Colonic mucosa (tissue), 4 donors: ENCODE measurements around the gene GABRG3. TPM values are rescaled to one million over a fixed set of nuclear protein-coding genes. Genes with fewer than 3 reads are reported as not detected.

ENCODE experiments used
- DNase-seq: peaks from one replicate; pipeline ENCODE4 v3.0.0-alpha.2; 2020
- H3K27ac ChIP-seq: fragments of 200-600 bp; one replicate; pipeline ENCODE4 v1.8.0; 2021
- H3K27me3 ChIP-seq: fragments of 200-600 bp; one replicate; pipeline ENCODE4 v1.8.0; 2021
- H3K36me3 ChIP-seq: fragments of 200-600 bp; one replicate; pipeline ENCODE4 v1.8.0; 2021
- H3K4me1 ChIP-seq: fragments of 200-600 bp; one replicate; pipeline ENCODE4 v1.8.0; 2021; ENCODE audit warnings: mild to moderate bottlenecking
- H3K4me3 ChIP-seq: fragments of 200-600 bp; one replicate; pipeline ENCODE4 v1.8.0; 2021
- H3K9ac ChIP-seq, 2 donors: one replicate each; pipeline ENCODE4 v1.7.0; 2013; ENCODE audit warnings: control low read depth in 2 of 2, low read depth in 2 of 2, low read length in 2 of 2
- H3K9me3 ChIP-seq: fragments of 200-600 bp; one replicate; pipeline ENCODE4 v1.8.0; 2021
- CTCF ChIP-seq: fragments of 200-600 bp; IDR thresholded peaks from one replicate; pipeline ENCODE4 v1.8.0; 2022; ENCODE audit warnings: antibody characterized with exemption, mild to moderate bottlenecking
- intact Hi-C: fragments of 100-400 bp; cut with DNase I; formaldehyde crosslinking; loops from one replicate; pipeline ENCODE4 v1.14.1; 2022
- total RNA-seq, 2 donors: library from RNA; stranded (reverse); fragmentation: NEBNext Ultra II Directional in 1 of 2; extraction: Animal tissue kit (Norgen Biotek cat#: 25700) in 1 of 2; gene quantifications; one replicate each; pipeline ENCODE4 v1.2.1, GENCODE V29; 2021
- donor health status: healthy.
- donor health status: DM: no; HTN: no; CAD: no.
- donor health status: DM: no; HTN: no; CAD: no.

The GABRG3 gene
- total RNA-seq, 2 donors from 2014 or later, result not detected

- DNase-seq, result no peak
- Histone ChIP-seq H3K9me3 (no peaks in the 10 kb centered on the region), H3K36me3 (no peaks in the 10 kb centered on the region), H3K27me3 (no peaks in the 10 kb centered on the region), H3K4me3 (no peak overlapping the region), H3K4me1 (no peaks in the 10 kb centered on the region), H3K27ac (no peak overlapping the region), H3K9ac (no peak overlapping the region)
- no peak for TF ChIP-seq CTCF
- intact Hi-C loops, result no loop called here
These were observed 283.8 kb downstream of the GABRG3 start for GRCh38 chr15:27254801-27255200.

GRCh38 chr15:27256446-27256845, 285.5 kb downstream of the GABRG3 start:
- H3K4me1 ChIP-seq, result no peaks in the 10 kb centered on the region
- no peak overlapping the region for H3K9ac ChIP-seq
- intact Hi-C loops, result no loop called here
- no peak overlapping the region for H3K27ac ChIP-seq
- H3K36me3 ChIP-seq, result no peaks in the 10 kb centered on the region
- DNase-seq, result no peak
- H3K9me3 ChIP-seq, result no peaks in the 10 kb centered on the region
- no peak overlapping the region for H3K4me3 ChIP-seq
- no peak for TF ChIP-seq CTCF
- no peaks in the 10 kb centered on the region for H3K27me3 ChIP-seq

GRCh38 chr15:27258287-27258686, 287.3 kb downstream of the GABRG3 start:
- no peaks in the 10 kb centered on the region for H3K4me1 ChIP-seq
- TF ChIP-seq CTCF, result no peak
- H3K36me3 ChIP-seq, result no peaks in the 10 kb centered on the region
- no peaks in the 10 kb centered on the region for H3K27me3 ChIP-seq
- no peaks in the 10 kb centered on the region for H3K9me3 ChIP-seq
- intact Hi-C loops, result no loop called here
- H3K4me3 ChIP-seq, result no peak overlapping the region
- H3K9ac ChIP-seq, result no peak overlapping the region
- no peak for DNase-seq
- no peak overlapping the region for H3K27ac ChIP-seq

- DNase-seq, result no peak
- intact Hi-C loops, result no loop called here
- Histone ChIP-seq H3K27ac (no peak overlapping the region), H3K36me3 (no peaks in the 10 kb centered on the region), H3K9me3 (no peaks in the 10 kb centered on the region), H3K4me3 (no peak overlapping the region), H3K9ac (no peak overlapping the region), H3K4me1 (no peaks in the 10 kb centered on the region), H3K27me3 (no peaks in the 10 kb centered on the region)
- no peak for TF ChIP-seq CTCF
These were observed 289.5 kb downstream of the GABRG3 start for GRCh38 chr15:27260523-27260922.

- H3K9ac ChIP-seq, result no peak overlapping the region
- H3K27ac ChIP-seq, result no peak overlapping the region
- no peak overlapping the region for H3K4me3 ChIP-seq
- no peaks in the 10 kb centered on the region for H3K27me3 ChIP-seq
- TF ChIP-seq CTCF, result no peak
- H3K36me3 ChIP-seq, result no peaks in the 10 kb centered on the region
- intact Hi-C loops, result no loop called here
- H3K9me3 ChIP-seq, result no peaks in the 10 kb centered on the region
- H3K4me1 ChIP-seq, result no peaks in the 10 kb centered on the region
- no peak for DNase-seq
These were observed 297.9 kb downstream of the GABRG3 start for GRCh38 chr15:27268923-27269322.

- no peaks in the 10 kb centered on the region for H3K27me3 ChIP-seq
- no peak for TF ChIP-seq CTCF
- no peak overlapping the region for H3K9ac ChIP-seq
- H3K9me3 ChIP-seq, result no peaks in the 10 kb centered on the region
- no peak overlapping the region for H3K27ac ChIP-seq
- H3K36me3 ChIP-seq, result no peaks in the 10 kb centered on the region
- no peaks in the 10 kb centered on the region for H3K4me1 ChIP-seq
- DNase-seq, result no peak
- H3K4me3 ChIP-seq, result no peak overlapping the region
- intact Hi-C loops, result no loop called here
These were observed 300.3 kb downstream of the GABRG3 start for GRCh38 chr15:27271258-27271657.
